GM18511 (cell line): ENCODE data around the gene TAAR8.
"Not testable (repeated sequence)": the region's sequence is repeated elsewhere in the genome, so short reads cannot be mapped to it uniquely, and the experiment has no call there.

Experiments
- ATAC-seq: cut with Tn5 transposase; IDR thresholded peaks from one replicate; pipeline ENCODE4 v1.9.1; 2021; ENCODE audit warnings: mild to moderate bottlenecking, moderate library complexity; ENCODE audit not compliant: unreplicated experiment

TAAR8 gene

DNA sequence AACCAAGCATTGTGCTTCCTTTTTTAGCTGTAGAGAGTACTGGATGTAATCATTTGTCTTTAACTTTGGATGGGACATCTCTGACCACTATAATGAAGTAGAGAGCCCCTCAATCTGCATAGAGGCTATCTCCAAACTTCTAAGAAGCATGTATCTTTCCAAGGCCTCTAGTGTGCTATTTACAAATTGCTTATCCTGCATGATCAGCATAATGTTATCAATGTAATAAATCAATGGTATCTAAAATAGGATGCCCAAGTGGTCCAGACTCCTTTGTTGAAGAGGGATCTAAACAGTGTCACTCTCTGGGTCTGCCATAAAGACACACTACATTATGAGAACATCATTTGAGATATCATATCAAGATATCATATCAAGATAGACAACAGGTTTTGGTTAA is 7.6 kb upstream of the TAAR8 start:
- ATAC-seq = no peak

DNA sequence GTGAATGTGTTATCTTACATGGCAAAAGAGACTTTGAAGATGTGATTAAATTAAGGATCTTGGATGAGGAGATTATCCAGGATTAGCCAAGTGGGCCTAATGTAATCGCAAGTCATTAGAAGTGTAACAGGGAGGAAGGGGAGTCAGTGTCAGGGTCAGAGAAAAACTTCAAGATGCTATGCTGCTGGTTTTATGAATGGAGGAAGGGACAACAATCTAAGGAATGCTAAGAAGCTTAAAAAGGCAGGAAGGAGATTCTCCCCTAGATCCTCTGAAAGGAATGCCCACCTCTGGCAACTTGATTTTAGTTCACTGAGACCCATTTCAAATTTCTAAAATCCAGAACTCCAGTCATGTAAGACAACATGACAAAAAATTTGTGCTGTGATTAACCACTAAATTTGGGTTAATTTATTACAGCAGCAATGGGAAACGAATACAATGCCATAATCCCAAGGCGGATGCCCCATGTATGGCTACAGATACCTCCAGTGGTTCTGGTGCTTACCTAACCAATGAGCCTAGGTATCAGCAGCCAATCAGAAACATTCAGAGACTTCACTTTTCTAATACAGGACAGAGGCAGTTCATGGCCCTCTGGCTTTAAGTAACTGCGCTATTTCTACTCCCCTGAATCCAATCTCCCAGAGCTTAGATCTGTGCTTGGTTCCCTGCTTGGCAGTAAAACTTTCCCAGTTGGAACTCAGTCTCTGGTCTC is 3.6 kb upstream of the TAAR8 start:
- ATAC-seq = no peak

DNA sequence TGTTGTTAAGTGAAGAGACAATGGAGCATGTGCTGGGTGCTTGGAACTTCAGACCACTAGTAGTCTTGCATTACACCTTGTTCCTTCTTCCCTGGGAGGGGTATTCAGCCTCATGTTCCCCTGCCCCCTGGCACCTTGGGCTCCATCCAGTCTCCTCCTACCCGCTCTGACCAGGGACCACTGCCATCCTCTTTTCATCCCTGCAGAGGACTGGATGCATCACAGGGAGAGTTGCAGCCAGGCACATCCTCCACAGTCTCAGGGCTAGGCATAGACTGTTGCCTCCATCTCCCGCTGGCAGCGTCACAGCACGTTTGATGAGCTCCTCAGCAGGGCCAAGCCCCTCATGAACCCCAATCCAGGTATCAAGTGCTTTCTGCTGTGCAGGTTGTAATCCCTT is 1.3 kb upstream of the TAAR8 start:
- ATAC-seq = no peak

DNA sequence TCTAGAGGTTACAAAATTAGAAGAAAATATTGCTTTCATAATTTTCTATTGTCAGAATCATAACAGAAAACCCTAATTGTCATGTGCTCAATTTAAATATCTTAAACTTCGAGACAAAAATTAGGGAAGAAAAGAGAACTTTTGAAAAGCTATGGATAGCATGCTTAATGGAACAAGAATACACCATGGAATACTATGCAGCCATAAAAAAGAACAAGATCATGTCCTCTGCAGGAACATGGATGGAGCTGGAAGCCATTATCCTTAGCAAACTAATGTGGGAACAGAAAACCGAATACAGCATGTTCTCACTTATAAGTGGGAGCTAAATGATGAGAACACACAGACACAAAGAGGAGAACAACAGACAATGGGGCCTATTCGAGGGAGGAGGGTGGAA is 7.6 kb downstream of the TAAR8 start:
- not testable (repeated sequence) for ATAC-seq

DNA sequence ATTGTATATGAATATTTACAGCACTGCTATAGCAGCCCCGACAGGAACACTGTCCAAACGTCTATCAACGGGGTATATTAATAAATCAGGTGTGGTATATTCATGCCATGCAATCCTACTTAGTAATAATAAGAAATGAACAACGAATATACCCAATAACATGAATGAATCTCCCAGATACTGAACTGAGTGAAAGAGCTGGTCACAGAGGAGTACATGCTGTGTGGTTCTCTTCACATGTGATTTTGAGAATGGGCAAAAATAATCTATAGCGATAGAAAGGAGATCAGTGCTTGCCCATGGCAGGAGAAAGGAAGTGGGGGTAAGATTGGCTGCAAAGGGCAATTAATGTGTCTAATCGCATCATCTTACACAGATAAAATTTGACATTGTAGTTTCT is 13.9 kb downstream of the TAAR8 start:
- ATAC-seq = no peak

DNA sequence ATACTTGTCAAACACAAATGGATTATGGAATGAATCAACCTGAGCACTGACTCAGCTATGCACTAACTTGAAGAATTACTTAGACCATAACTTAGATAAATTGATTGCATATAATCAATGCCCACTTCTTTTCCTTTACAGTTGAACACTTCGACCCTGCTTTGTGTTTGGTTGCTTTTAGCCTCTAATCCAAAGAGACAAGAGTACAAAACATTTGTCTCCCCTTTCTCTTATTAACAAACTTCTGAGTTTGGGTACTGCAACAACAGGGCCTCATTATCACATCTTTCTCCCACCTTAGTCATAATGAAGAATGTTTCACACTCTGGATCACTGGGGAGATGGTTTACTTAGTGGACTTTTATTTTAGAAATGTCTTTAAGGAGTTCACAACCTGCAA is 15.1 kb downstream of the TAAR8 start:
- ATAC-seq = no peak

DNA sequence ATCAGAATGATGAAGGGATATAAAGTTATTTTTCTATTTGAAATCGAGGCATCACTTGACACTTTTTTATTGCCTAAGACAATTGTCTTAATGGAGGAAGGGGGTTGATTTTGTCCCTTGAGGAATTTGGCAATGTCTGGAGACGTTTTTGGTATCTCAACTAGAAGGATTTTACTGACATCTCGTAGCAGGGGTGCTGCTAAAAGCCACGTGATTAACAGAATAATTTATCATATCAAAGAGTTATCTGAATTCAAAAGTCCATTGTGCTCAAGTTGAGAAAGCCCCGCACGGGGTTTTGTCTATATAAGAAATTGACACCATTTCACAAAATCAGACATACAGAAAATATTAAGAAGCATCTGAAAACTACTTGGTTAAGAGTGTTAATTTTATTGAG is 16.1 kb downstream of the TAAR8 start:
- no peak for ATAC-seq

DNA sequence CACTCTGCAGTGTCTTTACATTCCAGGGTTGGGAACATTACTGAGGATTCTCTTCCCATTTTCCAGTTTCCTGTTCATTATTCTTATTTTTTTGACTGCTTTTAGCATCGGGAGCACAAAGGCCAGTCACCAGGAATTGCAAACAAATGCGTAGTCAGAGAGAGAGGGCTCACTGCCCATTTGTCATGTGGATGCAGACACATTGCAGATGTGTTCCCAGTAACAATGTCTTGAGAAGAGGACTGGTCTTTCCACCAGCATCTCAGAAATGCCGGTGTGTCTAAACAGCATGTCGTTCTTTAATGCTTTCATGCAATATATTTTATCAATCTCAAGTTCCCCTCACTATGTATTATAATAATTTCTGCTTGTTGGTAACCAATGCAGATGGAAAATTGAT is 16.7 kb downstream of the TAAR8 start:
- no peak for ATAC-seq

DNA sequence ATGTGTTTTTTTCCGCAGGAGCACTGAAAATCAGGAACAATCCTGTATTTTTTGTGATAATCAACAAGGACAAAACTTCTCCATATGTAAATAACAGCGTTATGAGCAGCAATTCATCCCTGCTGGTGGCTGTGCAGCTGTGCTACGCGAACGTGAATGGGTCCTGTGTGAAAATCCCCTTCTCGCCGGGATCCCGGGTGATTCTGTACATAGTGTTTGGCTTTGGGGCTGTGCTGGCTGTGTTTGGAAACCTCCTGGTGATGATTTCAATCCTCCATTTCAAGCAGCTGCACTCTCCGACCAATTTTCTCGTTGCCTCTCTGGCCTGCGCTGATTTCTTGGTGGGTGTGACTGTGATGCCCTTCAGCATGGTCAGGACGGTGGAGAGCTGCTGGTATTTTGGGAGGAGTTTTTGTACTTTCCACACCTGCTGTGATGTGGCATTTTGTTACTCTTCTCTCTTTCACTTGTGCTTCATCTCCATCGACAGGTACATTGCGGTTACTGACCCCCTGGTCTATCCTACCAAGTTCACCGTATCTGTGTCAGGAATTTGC is 17.8 kb downstream of the TAAR8 start, which contains the start of gene TAAR6:
Gene TAAR6 (plus strand): TSS at position 102 of the 557 bp plus-strand sequence. CDS start 0 bp downstream, at position 102.
- no peak for ATAC-seq

DNA sequence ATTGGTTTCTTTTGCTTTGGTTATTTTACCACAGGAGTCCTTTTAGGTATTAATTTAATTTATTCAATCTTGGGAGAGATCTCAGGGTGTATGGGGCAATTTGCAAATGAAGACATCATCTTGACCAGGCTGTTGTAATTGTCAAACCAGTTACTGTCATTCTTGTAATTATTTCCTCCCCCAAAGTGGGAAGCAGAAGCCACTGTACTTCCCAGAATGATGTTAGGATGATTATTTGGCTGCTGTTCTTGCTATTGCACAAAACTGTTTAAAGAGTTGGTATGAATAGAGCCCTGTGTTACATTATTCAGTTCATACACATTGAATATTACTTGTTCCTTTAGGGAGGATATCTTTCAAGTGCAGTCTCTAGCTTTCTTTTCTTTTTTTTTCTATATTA is 19.3 kb downstream of the TAAR8 start:
- no peak for ATAC-seq

DNA sequence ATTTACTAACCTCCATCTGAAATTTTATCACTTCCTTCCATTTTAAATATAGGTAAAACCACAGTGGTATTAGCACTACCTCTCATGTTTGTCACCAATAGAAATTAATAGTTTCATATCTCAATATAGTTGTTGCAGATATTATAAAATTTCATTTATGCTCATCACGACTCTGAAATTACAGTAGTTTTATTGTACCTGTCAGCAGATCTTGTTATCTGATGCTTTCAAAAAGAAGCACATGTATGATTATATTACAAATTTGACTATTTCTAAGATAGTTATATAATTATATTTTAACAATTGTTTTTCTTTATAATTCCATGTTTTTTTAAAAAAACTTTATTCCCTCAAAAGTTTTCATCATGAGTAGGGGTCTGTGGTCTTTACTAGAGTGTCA is 32.2 kb downstream of the TAAR8 start:
- ATAC-seq = no peak

DNA sequence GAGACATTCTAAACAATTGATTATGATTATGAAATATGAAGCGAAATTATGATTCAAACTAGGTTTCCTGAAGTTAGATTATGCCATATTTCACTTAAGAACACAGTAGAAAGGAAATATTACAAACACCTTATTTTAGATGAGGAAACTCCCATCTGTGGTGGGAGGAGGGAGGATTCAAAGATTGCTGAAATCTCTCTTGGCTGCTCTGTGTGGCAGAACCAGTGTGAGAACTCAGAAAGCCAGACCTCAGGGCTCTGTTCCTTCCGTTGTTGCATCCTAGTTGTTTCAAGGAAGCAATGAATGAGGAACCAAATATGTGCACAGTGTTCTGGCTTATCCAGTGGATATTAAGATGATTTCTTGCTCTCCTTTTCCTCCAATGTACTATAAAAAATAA is 35.0 kb downstream of the TAAR8 start:
- no peak for ATAC-seq

DNA sequence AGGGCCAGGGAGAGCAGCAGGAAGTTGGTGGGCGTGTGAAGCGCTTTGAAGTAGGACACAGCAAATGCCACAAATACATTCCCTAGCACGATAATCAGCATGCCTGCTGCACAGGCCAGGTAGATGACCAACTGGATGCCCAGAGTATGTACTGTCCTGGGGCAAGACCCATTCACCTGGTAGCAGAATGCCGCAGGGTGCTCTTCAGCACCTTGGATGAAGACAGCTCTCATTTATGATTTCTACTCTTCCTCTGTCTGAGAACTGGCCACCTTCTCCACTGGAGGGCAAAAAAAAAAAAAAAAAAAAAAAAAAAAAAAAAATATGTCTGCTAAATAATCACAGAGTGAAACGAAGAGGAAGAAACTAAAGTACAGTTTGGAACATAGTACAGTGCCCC is 37.0 kb downstream of the TAAR8 start, which contains the start of gene TAAR5:
Gene TAAR5 (minus strand): TSS at position 288 of the 400 bp plus-strand sequence. CDS start 55 bp downstream, at position 233.
- no peak for ATAC-seq

DNA sequence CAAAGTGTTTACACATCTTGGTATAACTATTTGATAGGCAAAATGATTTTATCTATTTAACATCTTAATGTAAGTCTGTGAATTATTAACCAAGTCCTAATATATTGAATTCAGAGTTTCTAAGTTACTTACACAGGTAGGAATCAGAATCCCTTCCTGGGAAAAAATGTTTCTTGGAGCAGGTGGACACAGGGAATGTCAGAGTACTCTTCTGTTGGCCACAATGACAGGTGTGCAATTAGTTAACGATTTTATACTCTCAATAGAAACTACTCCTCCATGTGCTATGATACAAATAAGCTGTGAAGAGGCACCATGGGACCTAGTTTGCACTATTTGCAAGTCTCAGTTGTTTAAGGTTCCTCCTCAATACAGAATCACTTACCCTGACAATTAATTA is 37.9 kb downstream of the TAAR8 start:
- ATAC-seq = no peak

DNA sequence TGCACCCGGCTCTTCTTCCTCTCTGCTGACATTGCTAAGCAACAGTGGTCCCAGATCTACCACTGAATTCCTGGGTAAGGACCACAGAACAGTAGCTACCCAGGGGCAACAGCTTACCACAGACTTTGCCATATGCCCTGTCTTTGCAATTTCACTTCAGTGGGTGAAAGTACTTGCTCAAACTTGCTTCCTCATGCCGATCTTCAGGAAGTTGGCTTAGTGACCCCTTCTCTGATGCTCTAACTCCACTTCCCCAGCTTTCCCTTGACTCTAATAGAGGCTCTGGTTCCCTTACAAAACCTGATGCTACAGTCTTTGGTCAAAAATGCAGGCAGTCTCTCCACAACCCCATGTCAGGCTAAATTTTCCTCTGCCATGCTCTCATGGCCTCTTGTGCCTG is 40.4 kb downstream of the TAAR8 start:
- no peak for ATAC-seq

DNA sequence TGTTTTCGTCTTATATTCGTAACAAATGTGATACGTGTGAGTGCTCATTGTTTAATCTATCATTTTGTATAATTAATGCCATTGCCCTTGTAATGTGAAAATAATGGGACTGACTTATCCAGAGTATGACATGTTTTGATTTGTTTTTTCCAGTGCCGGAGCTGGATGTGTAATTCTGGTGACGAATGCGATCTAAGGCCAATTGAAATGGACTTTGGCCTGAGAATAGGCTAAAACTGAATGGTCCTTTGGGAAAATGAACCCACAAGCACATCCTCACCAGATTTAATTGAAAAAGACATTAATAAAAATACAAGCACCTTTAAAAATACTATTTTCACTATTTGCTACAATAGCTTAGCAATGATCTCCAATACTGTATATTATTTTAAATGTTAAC is 43.7 kb downstream of the TAAR8 start:
- ATAC-seq = no peak

DNA sequence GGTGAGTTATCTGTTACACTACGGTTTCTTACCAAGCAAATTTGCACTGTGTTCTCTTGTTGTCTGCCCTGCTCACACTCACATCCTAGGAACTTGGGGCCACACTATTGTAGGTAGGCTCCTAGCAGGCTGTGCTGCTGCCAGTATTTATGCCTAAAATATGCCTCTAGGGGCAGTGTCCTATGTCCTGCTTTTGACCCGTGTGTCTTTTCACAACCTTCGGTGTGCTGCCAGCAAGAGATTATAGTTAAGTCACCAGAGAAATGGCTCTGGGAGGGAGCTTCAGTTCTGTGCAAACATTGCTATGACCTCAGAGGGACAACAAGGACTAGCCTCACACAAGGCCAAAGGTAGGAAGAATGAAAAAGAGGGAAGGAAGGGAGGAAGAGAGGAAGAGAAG is 46.0 kb downstream of the TAAR8 start:
- ATAC-seq = peak; percentile 87

DNA sequence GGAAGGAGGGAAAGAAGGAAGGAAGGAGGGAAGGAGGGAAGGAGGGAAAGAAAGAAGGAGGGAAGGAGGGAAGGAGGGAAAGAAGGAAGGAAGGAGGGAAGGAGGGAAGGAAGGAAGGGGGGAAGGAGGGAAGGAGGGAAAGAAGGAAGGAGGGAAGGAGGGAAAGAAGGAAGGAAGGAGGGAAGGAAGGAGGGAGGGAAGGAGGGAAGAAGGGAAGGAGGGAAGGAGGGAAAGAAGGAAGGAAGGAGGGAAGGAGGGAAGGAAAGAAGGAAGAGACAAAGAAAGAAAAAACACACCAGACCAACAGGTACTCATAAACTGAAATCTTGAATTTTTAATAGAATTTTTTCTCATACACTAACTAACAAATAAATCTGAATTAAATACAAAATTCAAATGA is 48.4 kb downstream of the TAAR8 start:
- not testable (repeated sequence) for ATAC-seq
